ENCODE results near the gene RRP9.
"Not testable (repeated sequence)": the region's sequence is repeated elsewhere in the genome, so short reads cannot be mapped to it uniquely, and the experiment has no call there.

The RRP9 gene

DNA sequence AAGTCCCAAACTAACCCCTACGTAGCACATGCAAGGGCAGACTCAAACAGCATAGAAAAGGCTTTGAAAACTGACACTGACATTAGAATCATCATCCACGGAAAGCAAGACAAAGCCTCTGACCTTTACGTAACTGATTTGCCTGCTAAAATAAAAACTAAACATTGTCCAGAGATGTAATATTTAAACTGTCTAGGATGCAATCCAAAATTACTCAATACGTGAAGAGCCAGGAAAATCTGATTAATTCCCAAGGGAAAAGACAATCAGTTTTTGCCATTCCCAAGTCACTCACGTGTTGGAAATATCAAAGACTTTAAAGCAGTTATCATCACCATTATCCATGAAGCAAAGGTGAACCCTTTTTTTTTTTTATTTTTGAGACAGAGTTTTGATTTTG lies 25.3 kb downstream of the RRP9 start:
- no peak for TF ChIP-seq POLR2AphosphoS5 (IDR thresholded peaks at IDR 0.05; ENCODE audit: low read depth, low read length)
- no peak for TF ChIP-seq PAX5 (IDR thresholded peaks at IDR 0.05; ENCODE audit: insufficient read depth, low read length, severe bottlenecking)
- TF ChIP-seq TAF1 (IDR thresholded peaks at IDR 0.05; ENCODE audit: low read depth, low read length), result no peak
- TF ChIP-seq POU2F2 (IDR thresholded peaks at IDR 0.05; ENCODE audit: low read depth, low read length), result no peak
- no peak for TF ChIP-seq POLR2A (IDR thresholded peaks at IDR 0.05; ENCODE audit: low read depth, low read length)
- no peak for TF ChIP-seq SPI1 (IDR thresholded peaks at IDR 0.05; ENCODE audit: low read depth, low read length)
- DNase-seq (ENCODE audit: insufficient read length, low spot score) (no peak), FAIRE-seq (no peak)

GRCh38 chr3:51908026-51908425 lies 33.7 kb downstream of the RRP9 start:
- DNase-seq (ENCODE audit: insufficient read length, low spot score) (no peak), FAIRE-seq (no peak)
- no peak for TF ChIP-seq SPI1 (IDR thresholded peaks at IDR 0.05; ENCODE audit: low read depth, low read length)
- no peak for TF ChIP-seq POLR2AphosphoS5 (IDR thresholded peaks at IDR 0.05; ENCODE audit: low read depth, low read length)
- TF ChIP-seq POU2F2 (IDR thresholded peaks at IDR 0.05; ENCODE audit: low read depth, low read length), result no peak
- TF ChIP-seq TAF1 (IDR thresholded peaks at IDR 0.05; ENCODE audit: low read depth, low read length), result no peak
- TF ChIP-seq POLR2A (IDR thresholded peaks at IDR 0.05; ENCODE audit: low read depth, low read length), result no peak
- no peak for TF ChIP-seq PAX5 (IDR thresholded peaks at IDR 0.05; ENCODE audit: insufficient read depth, low read length, severe bottlenecking)

- FAIRE-seq, result no peak
- DNase-seq (ENCODE audit: insufficient read length, low spot score), result no peak
- no peak for TF ChIP-seq TAF1 (IDR thresholded peaks at IDR 0.05; ENCODE audit: low read depth, low read length)
- no peak for TF ChIP-seq POU2F2 (IDR thresholded peaks at IDR 0.05; ENCODE audit: low read depth, low read length)
- TF ChIP-seq PAX5 (IDR thresholded peaks at IDR 0.05; ENCODE audit: insufficient read depth, low read length, severe bottlenecking), result no peak
- TF ChIP-seq POLR2A (IDR thresholded peaks at IDR 0.05; ENCODE audit: low read depth, low read length), result no peak
- no peak for TF ChIP-seq POLR2AphosphoS5 (IDR thresholded peaks at IDR 0.05; ENCODE audit: low read depth, low read length)
- TF ChIP-seq SPI1 (IDR thresholded peaks at IDR 0.05; ENCODE audit: low read depth, low read length), result no peak
Measured at GRCh38 chr3:51904034-51904823, 37.5 kb downstream of the RRP9 start.

DNA sequence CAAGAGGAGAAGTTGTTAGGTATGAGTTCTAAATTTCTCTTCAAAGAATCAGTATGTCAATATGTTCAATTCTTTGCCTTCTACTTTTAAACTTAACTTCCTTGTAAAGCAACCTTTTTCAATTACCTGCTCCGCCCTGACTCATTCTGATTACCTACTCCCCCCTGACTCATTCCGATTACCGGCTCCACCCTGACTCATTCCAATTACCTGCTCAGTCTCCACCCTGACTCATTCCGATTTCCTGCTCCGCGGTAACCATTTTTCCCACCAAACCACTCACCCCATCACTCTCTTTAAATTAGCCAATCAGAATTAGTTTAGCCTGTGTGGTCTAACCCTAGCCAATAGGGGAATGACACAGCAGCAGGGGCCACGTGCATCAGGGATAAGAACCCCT lies 39.3 kb downstream of the RRP9 start:
- not testable (repeated sequence) for FAIRE-seq; DNase-seq (ENCODE audit: insufficient read length, low spot score)

DNA sequence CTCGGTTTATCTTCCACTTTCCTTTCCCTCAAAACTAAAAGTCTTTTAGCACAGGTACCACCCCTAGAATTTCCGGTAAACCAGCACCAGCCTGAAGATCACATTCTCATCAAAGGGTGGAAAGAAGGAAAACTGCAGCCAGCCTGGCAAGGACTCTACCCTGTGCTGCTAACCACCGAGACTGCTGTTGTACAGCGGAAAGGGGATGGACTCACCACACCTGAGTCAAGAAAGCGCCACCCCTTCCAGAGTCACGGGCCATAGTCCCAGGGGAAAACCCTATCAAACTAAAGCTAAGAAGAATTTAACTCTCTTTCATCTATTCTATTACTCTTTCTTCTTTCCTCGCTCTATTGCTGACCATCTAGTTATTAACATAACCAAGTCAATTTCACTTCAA lies 41.7 kb downstream of the RRP9 start:
- not testable (repeated sequence) for FAIRE-seq; DNase-seq (ENCODE audit: insufficient read length, low spot score)

GRCh38 chr3:51897391-51897790 lies 44.3 kb downstream of the RRP9 start:
- FAIRE-seq (no peak), DNase-seq (ENCODE audit: insufficient read length, low spot score) (no peak)

DNA sequence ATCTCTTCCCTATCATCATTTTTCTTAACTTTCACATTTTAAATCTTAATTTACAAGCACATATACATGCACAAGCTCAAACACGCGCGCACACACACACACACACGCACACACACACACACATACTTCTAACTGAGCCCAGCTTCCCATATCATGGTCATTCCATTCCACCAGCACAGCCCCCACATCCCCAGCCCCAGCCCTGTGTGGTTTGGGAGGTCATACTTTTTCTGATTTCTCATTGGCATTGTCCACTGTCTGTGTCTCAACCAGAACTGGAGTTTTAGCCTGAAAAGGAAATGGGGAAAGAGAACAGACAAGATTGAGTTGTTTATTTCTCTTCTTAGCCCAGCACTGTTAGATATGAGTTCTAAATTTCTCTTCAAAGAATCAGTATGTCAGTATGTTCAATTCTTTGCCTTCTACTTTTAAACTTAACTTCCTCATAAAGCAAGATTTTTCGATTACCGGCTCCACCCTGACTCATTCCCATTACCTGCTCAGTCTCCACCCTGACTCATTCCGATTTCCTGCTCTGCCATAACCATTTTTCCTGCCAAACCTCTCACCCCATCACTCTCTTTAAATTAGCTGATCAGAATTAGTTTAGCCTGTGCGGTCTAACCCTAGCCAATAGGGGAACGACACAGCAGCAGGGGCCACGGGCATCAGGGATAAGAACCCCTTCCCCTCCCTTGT lies 44.9 kb downstream of the RRP9 start:
- FAIRE-seq (no peak), DNase-seq (ENCODE audit: insufficient read length, low spot score) (no peak)
- TF ChIP-seq SPI1 (IDR thresholded peaks at IDR 0.05; ENCODE audit: low read depth, low read length), result no peak
- TF ChIP-seq POLR2AphosphoS5 (IDR thresholded peaks at IDR 0.05; ENCODE audit: low read depth, low read length), result no peak
- TF ChIP-seq PAX5 (IDR thresholded peaks at IDR 0.05; ENCODE audit: insufficient read depth, low read length, severe bottlenecking), result no peak
- TF ChIP-seq POU2F2 (IDR thresholded peaks at IDR 0.05; ENCODE audit: low read depth, low read length), result no peak
- no peak for TF ChIP-seq POLR2A (IDR thresholded peaks at IDR 0.05; ENCODE audit: low read depth, low read length)
- TF ChIP-seq TAF1 (IDR thresholded peaks at IDR 0.05; ENCODE audit: low read depth, low read length), result no peak

More at GRCh38 chr3:51897391-51897790, 44.3 kb downstream of the RRP9 start:
- TF ChIP-seq PAX5 (IDR thresholded peaks at IDR 0.05; ENCODE audit: insufficient read depth, low read length, severe bottlenecking) (no peak), POU2F2 (IDR thresholded peaks at IDR 0.05; ENCODE audit: low read depth, low read length) (no peak), SPI1 (IDR thresholded peaks at IDR 0.05; ENCODE audit: low read depth, low read length) (no peak), POLR2AphosphoS5 (IDR thresholded peaks at IDR 0.05; ENCODE audit: low read depth, low read length) (no peak), POLR2A (IDR thresholded peaks at IDR 0.05; ENCODE audit: low read depth, low read length) (no peak), TAF1 (IDR thresholded peaks at IDR 0.05; ENCODE audit: low read depth, low read length) (no peak)

DNA sequence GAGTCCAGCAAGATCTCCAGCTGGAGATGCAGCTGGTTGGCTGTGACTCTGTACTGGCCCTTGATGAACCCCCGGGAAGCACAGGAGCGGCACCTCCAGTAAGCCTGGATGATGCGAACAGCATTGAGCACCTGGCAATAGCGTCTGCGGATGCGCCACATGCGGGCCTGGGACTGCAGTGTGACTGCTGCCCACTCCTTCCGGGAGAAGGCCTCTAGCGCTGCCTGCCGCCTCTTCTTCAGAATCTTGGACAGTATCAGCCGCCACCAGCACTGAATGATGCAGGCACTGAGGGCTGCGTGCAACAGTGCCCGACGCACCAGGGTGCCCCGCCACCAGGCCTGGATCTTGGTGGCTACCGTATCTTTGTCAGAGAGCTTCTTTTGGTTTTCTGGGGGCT lies 46.8 kb downstream of the RRP9 start:
- DNase-seq (ENCODE audit: insufficient read length, low spot score) (no peak), FAIRE-seq (no peak)
- TF ChIP-seq POU2F2 (IDR thresholded peaks at IDR 0.05; ENCODE audit: low read depth, low read length) (no peak), POLR2A (IDR thresholded peaks at IDR 0.05; ENCODE audit: low read depth, low read length) (no peak), PAX5 (IDR thresholded peaks at IDR 0.05; ENCODE audit: insufficient read depth, low read length, severe bottlenecking) (no peak), TAF1 (IDR thresholded peaks at IDR 0.05; ENCODE audit: low read depth, low read length) (no peak), POLR2AphosphoS5 (IDR thresholded peaks at IDR 0.05; ENCODE audit: low read depth, low read length) (no peak), SPI1 (IDR thresholded peaks at IDR 0.05; ENCODE audit: low read depth, low read length) (no peak)

DNA sequence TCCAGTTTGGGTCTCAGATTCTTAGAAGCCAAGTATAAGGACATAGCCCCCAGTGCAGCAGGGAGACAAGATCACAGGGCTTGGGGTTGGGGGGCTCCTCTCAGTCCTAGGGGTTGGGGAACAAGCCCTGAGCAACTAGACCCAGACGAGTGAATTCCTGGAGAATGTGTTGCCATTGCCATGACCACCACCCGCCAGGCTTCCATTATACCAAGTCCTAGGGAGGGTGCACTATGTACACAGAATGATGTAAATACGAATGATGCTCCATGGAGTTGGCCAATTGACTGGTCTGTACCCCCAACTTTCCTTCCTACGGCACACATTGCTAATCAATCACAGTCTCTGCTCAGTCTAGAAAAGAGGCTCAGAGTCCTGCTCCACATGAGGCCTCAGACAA lies 47.3 kb downstream of the RRP9 start:
- TF ChIP-seq POU2F2 (IDR thresholded peaks at IDR 0.05; ENCODE audit: low read depth, low read length), result no peak
- no peak for TF ChIP-seq TAF1 (IDR thresholded peaks at IDR 0.05; ENCODE audit: low read depth, low read length)
- no peak for TF ChIP-seq PAX5 (IDR thresholded peaks at IDR 0.05; ENCODE audit: insufficient read depth, low read length, severe bottlenecking)
- no peak for TF ChIP-seq POLR2AphosphoS5 (IDR thresholded peaks at IDR 0.05; ENCODE audit: low read depth, low read length)
- no peak for TF ChIP-seq SPI1 (IDR thresholded peaks at IDR 0.05; ENCODE audit: low read depth, low read length)
- TF ChIP-seq POLR2A (IDR thresholded peaks at IDR 0.05; ENCODE audit: low read depth, low read length), result no peak
- FAIRE-seq (no peak), DNase-seq (ENCODE audit: insufficient read length, low spot score) (no peak)
